Measurements from ENCODE around the gene NEAT1.
A peak's percentile ranks its signal among the peaks of the same experiment; 100 is the strongest.

The NEAT1 gene

GRCh38 chr11:65378208-65378927, 44.2 kb upstream of the NEAT1 start:
- no peak overlapping the region for H3K4me3 ChIP-seq (ENCODE audit: low read depth, low read length)
- TF ChIP-seq CTCF (IDR thresholded peaks at IDR 0.05; ENCODE audit: borderline replicate concordance, insufficient read depth, low read depth, low read length), result no peak

- TF ChIP-seq CTCF (IDR thresholded peaks at IDR 0.05; ENCODE audit: borderline replicate concordance, insufficient read depth, low read depth, low read length), result no peak
- no peak overlapping the region for H3K4me3 ChIP-seq (ENCODE audit: low read depth, low read length)
Measured at GRCh38 chr11:65378928-65379638, 43.5 kb upstream of the NEAT1 start.

DNA sequence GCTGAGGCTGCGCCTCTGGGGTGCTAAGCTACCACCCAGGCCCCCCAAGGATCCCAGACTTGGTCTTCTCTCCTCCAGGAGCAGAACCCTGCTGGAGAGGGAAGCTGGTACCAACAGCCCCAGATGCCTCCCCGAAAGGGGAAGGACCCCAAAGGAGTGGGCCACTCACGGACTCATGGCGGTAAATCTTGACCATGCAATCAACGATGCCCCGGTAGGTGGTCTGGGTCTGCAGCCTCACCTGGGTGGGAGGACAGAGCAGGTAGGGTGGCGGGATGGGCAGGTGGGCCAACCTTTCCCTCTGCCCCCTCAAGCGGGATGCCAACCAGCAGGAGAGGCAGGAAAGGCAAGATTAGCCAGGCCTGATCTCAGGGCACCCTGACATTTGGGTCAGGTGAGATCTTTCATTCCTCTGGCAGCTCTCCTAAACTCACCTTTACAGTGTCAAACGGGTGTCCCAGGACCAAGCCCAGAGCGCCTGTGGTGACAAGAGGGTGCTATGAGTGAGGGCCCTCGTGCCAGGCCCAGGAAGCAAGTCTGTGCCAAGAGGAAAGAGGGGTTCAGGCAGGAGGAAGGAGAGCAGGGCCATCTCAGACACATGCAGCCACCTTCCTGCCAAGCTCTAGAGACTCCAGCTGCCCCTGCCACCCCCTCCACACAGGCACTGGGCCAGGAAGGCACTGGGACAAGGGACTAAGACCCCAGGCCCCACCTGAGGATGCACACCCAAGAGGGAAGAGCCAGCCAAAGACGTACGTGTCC, 42.7 kb upstream of the NEAT1 start:
- TF ChIP-seq CTCF (IDR thresholded peaks at IDR 0.05; ENCODE audit: borderline replicate concordance, insufficient read depth, low read depth, low read length), result no peak
- H3K4me3 ChIP-seq (ENCODE audit: low read depth, low read length), result no peak overlapping the region

DNA sequence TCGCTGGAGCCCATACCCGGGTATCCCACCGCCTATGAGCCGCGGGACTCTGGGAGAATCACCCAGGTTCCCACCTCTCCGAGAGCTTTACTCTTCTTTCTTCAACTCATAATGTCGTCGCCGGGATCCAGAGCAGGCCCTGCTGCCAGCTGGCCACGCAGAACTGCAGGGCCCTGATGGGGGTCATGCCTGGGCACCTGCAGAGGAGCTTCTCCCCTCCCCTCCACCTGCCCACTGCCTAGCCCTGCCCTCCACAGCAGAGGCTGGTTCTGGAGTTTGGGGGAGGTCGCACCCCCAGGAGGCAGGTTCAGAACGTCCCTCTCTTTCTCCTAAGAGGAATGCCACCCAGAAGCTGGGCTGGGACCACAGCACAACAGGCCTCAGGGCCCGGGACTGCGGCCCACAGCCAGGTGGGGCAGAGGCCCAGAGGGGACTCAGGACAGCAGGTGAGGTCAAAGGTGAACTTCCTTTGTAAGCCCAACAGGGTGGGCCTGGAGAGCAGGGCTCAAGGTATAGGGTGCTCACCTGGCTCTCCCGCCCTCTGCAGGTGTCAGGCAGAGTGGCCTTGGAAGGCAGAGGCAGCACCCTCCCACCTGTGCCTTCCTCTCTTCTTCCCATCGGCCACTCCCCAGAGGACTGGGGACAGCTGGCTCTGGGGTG, 42.0 kb upstream of the NEAT1 start:
- no peak overlapping the region for H3K4me3 ChIP-seq (ENCODE audit: low read depth, low read length)
- 0 out of 2 replicates have a peak, but pooled peaks have one; percentile 6 for TF ChIP-seq CTCF (IDR thresholded peaks at IDR 0.05; ENCODE audit: borderline replicate concordance, insufficient read depth, low read depth, low read length)

DNA sequence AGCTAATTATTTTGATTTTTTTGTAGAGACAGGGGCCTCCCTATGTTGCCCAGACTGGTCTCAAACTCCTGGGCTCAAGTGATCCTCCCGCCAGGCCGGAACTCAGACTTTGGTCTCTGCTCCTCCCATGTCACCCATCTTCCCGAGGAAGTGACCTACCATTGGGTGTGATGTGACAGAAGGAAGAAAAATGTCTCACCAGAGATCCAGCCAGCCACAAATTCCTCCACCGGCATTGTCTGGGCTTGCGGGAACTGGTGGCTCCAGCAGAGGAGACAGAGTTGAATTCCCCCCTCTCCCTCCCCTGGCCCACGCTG, 40.9 kb upstream of the NEAT1 start:
- TF ChIP-seq CTCF (IDR thresholded peaks at IDR 0.05; ENCODE audit: borderline replicate concordance, insufficient read depth, low read depth, low read length), result no peak
- peak overlapping the region; percentile 57 for H3K4me3 ChIP-seq (ENCODE audit: low read depth, low read length)

GRCh38 chr11:65382033-65382803, 40.4 kb upstream of the NEAT1 start, which contains the start of gene SLC25A45:
Gene SLC25A45, minus strand, starts transcription at chr11:65382646. Its CDS starts 695 bp downstream, at chr11:65381951.
- peak within 1 kb of the TSS; percentile 57 for H3K4me3 ChIP-seq (ENCODE audit: low read depth, low read length)

More at GRCh38 chr11:65382033-65382803, 40.4 kb upstream of the NEAT1 start, which contains the start of gene SLC25A45:
- TF ChIP-seq CTCF (IDR thresholded peaks at IDR 0.05; ENCODE audit: borderline replicate concordance, insufficient read depth, low read depth, low read length), result peak; percentile 76

Measured in GM12875 (cell line).